ENCODE measurements around the gene THRAP3.

DNA sequence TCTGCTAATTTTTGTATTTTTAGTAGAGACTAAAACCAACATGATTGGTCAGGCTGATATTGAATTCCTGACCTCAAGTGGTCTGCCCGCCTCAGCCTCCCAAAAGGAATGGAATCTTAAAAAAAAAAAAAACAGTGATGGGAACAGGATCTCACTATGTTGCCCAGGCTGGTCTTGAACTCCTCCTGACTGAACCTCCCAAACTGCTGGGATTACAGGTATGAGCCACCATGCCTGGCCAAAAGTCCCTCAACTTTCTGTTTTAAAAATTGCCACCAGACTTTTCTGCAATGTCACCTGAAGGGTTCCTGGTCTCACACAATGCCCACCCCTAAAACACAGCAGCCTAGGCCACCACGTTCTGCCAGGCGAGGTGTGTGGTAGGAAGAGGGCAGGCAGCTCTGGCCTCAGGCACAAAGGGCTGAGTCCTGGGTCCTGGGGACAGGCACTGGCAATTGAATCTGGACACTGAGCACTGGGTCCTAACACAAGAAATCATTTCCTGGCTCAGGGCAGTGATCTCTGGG, 21.2 kb upstream of the THRAP3 start:
- TF ChIP-seq POLR2AphosphoS5 (IDR thresholded peaks at IDR 0.05) = no peak
- no peak for TF ChIP-seq POLR2A (IDR thresholded peaks at IDR 0.05)
- TF ChIP-seq, protein P1, sequence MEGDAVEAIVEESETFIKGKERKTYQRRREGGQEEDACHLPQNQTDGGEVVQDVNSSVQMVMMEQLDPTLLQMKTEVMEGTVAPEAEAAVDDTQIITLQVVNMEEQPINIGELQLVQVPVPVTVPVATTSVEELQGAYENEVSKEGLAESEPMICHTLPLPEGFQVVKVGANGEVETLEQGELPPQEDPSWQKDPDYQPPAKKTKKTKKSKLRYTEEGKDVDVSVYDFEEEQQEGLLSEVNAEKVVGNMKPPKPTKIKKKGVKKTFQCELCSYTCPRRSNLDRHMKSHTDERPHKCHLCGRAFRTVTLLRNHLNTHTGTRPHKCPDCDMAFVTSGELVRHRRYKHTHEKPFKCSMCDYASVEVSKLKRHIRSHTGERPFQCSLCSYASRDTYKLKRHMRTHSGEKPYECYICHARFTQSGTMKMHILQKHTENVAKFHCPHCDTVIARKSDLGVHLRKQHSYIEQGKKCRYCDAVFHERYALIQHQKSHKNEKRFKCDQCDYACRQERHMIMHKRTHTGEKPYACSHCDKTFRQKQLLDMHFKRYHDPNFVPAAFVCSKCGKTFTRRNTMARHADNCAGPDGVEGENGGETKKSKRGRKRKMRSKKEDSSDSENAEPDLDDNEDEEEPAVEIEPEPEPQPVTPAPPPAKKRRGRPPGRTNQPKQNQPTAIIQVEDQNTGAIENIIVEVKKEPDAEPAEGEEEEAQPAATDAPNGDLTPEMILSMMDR (IDR thresholded peaks at IDR 0.05) = no peak
- TF ChIP-seq EP300 (IDR thresholded peaks at IDR 0.05) = no peak

Measured in sigmoid colon (tissue), 4 donors.